NB4 (cell line): ENCODE results near the gene IL17D.

ENCODE experiments used
- DNase-seq: peaks from one replicate; pipeline ENCODE4 v3.0.0; 2010; ENCODE audit warnings: low read depth
- H3K4me3 ChIP-seq: one replicate; pipeline ENCODE4 v1.5.1; 2011; ENCODE audit warnings: mild to moderate bottlenecking, low read depth, low read length, moderate library complexity
- MYC ChIP-seq: IDR thresholded peaks from 2 replicates; pipeline ENCODE4 v1.6.1; 2011; ENCODE audit warnings: low read depth, low read length
- POLR2A ChIP-seq: IDR thresholded peaks from 2 replicates; pipeline ENCODE4 v1.6.1; 2011; ENCODE audit warnings: mild to moderate bottlenecking; ENCODE audit not compliant: insufficient read length; ENCODE audit errors: extremely low read depth
- TF ChIP-seq, protein P1 (sequence below): IDR thresholded peaks from one replicate; pipeline ENCODE4 v1.5.1; 2012; ENCODE audit warnings: low read depth, low read length
- TF ChIP-seq, protein P2 (sequence below): IDR thresholded peaks from 2 replicates; pipeline ENCODE4 v1.6.1; 2011; ENCODE audit warnings: low read depth, low read length

The IL17D gene, protein sequence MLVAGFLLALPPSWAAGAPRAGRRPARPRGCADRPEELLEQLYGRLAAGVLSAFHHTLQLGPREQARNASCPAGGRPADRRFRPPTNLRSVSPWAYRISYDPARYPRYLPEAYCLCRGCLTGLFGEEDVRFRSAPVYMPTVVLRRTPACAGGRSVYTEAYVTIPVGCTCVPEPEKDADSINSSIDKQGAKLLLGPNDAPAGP

DNA sequence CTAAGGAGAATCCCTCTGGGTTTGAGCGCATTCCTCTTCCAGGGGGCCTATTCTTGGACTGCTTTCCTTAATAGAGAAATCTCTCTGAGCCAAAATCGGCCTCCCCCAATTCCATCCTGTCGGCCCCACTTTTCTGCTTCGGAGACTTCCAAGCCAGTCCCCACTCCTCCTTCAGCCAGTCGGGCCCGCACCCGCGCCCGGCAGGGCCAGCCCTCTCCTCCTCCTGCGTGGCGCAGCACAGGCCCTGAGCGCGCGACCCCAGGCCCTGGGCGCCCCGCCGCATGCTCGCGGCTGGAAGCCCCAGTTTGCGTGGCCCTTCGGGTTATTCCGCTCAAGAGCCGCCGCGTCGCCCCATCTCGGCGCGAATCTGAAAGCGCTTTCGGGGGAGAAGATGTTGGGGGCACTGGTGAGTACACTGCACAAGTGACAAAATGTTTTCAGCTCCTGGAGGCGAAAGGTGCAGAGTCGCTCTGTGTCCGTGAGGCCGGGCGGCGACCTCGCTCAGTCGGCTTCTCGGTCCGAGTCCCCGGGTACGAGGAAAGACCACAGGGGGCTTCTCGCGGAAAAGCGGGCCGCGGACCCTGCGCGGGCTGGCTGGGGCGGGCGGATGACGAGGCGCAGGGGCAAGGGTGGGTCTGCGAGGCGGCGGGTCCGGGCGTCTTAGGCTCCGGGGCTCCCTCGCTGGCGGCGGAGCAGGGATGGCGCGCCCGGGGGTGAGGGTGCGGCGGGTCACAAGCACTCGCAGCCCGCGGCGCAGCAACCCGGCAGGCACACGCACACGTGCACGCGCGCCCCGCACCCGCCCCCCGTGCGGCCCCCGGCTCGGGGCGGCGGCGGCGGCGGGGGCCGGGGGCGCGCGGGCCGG lies at the start of gene IL17D:
Gene IL17D, plus strand, starts transcription at position 785 of the 865 bp plus-strand sequence. CDS start 303 bp downstream, outside the sequence.
- DNase-seq: peak; percentile 69
- peak within 1 kb of the TSS; percentile 70 for H3K4me3 ChIP-seq

DNA sequence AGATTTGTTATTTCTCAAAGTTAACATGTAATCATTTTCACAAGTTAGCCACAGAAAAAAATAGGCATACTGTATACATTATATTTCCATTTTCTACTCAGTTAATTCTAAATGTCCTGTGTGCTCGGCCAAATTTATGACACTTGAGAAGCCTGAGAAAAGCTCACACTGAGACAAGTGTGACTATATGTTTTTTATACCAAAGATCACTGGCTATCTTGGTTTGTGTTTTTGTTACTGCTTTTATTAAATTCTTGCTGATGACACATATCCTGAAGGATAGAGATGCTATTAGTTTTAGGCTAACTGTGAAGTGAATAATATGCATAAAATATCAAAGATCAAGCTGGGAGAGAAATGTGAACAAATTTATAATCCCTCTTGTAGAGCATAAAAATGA lies 49.3 kb upstream of the IL17D start:
- TF ChIP-seq, protein P1, sequence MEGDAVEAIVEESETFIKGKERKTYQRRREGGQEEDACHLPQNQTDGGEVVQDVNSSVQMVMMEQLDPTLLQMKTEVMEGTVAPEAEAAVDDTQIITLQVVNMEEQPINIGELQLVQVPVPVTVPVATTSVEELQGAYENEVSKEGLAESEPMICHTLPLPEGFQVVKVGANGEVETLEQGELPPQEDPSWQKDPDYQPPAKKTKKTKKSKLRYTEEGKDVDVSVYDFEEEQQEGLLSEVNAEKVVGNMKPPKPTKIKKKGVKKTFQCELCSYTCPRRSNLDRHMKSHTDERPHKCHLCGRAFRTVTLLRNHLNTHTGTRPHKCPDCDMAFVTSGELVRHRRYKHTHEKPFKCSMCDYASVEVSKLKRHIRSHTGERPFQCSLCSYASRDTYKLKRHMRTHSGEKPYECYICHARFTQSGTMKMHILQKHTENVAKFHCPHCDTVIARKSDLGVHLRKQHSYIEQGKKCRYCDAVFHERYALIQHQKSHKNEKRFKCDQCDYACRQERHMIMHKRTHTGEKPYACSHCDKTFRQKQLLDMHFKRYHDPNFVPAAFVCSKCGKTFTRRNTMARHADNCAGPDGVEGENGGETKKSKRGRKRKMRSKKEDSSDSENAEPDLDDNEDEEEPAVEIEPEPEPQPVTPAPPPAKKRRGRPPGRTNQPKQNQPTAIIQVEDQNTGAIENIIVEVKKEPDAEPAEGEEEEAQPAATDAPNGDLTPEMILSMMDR: no peak
- TF ChIP-seq MYC: no peak
- TF ChIP-seq, protein P2, sequence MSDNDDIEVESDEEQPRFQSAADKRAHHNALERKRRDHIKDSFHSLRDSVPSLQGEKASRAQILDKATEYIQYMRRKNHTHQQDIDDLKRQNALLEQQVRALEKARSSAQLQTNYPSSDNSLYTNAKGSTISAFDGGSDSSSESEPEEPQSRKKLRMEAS: no peak
- TF ChIP-seq POLR2A: no peak
- DNase-seq: no peak
- no peak overlapping the region for H3K4me3 ChIP-seq

More for the DNA sequence above, at the start of gene IL17D:
- TF ChIP-seq, protein P1: no peak
- TF ChIP-seq, protein P2: 0 out of 2 replicates have a peak, but pooled peaks have one; percentile 10

DNA sequence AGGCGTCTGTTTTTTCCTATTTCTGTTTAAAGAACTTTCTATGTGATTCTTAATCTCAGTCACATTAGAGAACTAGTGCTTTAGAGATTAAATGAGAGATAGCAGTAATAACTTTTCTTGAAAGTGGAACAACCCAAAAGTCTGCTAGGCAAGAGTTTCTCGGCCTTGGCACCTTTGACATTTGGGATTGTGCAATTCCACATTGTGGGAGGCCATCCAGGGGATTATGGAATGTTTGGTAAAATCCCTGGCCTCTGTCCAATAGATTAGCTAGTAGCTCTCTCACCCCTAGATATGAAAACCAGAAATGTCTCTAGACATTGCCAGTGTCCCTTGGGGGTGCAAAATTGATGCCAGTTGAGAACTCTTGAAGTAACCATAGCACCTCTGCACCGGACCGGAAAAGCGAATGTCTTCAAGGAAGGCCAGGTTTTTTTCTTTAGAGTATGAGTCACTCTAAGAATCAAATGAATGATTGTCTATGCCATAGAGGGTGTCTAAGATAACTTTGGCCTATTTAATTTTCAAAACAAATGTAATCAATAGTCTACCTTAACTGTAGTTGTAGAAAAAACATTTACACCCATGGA lies 45.0 kb upstream of the IL17D start:
- DNase-seq: no peak
- TF ChIP-seq, protein P2: no peak
- TF ChIP-seq, protein P1: no peak
- TF ChIP-seq MYC (no peak), POLR2A (no peak)
- no peak overlapping the region for H3K4me3 ChIP-seq

DNA sequence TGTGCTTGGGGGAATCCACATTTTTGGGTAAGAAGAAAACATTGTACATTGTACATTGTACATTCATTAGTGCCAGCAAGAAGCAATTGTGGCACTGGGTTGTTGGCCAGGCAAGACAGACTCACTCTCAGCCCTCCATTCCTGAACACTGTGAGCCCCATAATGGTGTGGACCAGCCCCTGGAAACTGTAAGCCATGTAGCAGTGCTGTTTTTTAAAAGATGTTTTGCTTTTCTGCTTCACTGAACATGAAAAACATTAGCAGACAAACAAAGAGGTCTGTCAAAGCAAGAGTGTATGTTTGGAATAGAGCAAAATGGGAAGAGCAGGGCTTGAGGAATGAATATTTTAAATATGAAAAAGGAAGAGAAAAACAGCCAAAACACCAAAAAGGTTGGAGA lies 39.1 kb upstream of the IL17D start:
- DNase-seq: no peak
- TF ChIP-seq, protein P2: no peak
- TF ChIP-seq MYC (no peak), POLR2A (no peak)
- TF ChIP-seq, protein P1: no peak
- no peak overlapping the region for H3K4me3 ChIP-seq

DNA sequence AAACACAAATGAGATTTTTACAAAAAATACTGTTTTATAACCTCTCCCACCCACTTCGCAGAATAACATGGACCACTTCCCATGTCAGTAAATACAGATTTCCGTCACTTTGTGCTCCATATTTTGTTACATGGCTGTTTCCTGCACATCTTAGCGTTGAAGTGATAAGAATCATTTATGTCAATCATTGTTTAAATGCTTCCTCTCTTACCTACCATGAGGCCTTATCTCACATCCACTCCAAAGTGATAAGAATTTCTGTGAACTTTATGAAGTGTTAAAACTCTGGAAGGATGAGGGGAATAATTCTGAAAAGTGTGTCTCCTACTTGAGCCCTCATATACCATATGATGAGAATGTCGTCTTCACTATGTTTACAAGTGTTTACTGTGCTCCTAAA lies 36.6 kb upstream of the IL17D start:
- DNase-seq: no peak
- TF ChIP-seq, protein P2: no peak
- TF ChIP-seq, protein P1: no peak
- no peak for TF ChIP-seq POLR2A
- TF ChIP-seq MYC: no peak
- no peak overlapping the region for H3K4me3 ChIP-seq
